Kidney glomerular epithelial cell (primary cell): ENCODE measurements around the gene C1QTNF2.

ENCODE experiments used
- DNase-seq: peaks from one replicate; lab custom pipeline; 2025; lab: John Stamatoyannopoulos, UW

The C1QTNF2 gene, protein sequence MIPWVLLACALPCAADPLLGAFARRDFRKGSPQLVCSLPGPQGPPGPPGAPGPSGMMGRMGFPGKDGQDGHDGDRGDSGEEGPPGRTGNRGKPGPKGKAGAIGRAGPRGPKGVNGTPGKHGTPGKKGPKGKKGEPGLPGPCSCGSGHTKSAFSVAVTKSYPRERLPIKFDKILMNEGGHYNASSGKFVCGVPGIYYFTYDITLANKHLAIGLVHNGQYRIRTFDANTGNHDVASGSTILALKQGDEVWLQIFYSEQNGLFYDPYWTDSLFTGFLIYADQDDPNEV

DNA sequence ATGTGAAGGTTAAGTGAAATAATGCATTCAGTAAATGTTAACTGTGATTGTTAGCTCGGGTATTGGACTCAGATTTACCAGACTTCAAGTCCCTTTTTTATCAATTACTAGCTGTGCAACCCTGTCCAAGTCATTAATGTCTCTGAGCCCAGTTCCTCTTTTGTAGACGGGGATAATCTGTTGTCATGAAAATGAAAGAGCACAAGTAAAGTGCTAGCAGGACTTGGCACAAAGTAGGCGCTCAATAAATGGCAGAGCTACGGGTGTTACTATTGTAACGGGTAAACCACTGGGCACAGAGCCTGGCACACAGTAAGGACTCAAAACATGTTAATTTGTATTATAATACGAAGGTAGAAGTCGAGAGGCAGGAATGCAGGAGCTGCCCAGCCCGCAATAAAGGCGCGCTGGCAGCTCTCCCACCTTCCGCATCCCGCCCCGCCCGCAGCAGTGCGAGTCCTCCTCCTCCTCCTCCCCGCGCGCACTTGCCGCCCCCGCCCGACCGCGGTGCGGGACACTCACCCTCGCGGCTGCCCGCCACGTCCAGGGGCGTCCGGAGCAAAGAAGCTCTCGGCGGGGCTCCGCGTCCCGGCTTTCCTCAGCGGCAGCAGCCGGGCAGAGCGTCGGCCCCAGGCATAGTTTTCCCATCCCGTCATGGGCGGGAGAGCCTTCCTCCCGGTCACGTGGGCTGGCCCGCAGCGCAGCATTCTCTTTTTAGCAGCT lies at the start of gene C1QTNF2:
C1QTNF2 (minus strand) TSS at position 637 of the 723 bp plus-strand sequence. CDS start 15,615 bp downstream, outside the sequence.
- DNase-seq: peak; percentile 24

DNA sequence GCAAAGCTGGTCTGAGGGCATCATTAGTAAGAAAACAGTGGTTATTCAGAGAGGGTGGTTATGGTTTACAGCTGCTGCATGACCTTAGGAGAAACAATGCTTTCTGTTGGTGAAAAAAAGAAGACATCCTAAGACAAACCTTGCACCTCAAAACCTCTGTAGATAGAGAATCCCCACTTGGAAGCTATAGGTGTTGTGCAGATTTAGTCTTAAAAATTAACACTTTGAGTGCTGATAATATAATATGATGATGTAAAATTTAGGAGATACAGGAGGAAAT lies 49.8 kb upstream of the C1QTNF2 start:
- no peak for DNase-seq

DNA sequence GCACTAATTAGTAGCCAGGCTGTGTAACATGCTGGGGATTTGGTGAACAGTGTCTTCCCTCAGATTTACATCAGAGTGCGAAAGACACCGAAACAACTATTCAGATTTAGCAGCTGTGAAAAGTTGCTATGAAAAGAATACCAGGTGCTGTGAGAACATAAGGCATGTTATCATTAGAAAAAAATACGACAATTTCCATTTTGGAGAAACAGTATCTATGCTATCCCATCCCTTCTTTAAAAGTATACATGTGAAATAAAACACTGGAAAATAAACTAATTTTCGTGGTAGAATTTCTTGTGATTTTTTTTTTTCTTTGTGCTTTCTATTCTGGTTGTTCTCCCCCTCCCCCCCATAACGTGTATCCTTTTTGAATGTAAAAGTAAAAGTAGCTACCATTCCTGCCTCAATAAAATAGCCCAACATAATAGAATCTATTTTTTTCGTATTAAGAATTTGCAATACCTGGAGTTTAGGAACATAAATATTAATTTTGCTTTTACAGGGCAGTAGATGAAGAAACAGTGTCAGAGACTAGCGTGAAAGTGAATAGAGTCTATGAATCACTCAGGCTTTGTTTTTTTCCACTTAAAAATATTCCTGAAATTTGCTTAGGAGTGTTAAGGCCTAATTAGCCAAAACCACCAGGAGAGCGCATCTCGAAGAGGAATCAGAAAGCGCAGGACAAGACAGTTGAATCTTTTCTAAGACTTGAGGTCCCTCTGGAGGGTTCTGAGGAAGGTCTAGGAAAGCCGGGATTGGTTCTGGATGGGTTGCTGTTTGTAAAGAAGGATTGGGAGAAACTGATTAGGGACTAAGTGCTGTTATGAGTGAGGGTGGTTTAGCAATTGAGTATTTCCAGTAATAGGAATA lies 49.3 kb upstream of the C1QTNF2 start:
- DNase-seq: no peak

DNA sequence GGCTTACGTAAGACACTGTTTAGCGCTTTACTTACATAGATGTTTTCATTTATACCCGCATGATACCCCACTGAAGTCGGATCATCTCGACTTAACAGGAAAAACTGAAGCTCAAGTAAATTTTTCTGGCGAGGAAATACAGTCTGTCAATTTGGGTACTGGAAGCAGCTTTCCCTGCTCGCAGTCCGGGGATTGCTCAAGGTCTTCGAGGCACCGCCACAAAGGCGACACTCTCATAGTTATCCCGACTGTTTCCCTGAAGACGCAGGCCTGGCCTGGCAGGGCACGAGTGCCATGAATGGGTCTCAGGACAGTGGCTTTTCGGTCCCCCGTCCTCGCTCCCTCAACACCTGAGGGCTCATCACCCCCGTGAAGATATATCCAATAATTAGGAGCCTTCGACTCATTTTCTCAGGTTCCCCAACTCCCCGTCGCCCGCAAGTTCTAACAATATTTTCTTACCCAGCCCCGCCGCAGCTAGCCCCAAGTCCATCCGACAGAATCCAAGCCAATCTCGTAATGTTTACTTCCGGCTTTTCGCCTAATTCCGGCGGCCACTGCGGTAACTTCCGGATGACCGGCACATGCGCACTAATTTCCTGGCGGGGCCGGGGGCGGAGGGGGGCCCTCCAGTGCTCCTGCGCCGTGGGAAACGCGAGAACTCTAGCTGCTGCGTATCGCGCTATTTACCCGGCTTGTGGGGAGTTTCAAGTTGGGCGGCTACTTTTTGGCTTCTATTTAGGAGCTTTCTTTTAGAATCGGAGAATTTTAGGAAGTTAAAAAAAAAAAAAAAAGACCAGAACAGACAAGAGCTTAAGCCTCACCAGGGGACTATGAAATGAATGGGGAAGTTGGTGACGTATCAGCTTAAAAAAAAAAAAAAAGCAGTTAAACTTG lies 48.4 kb upstream of the C1QTNF2 start, which contains the start of gene SLU7:
SLU7 (minus strand) TSS at position 521 of the 897 bp plus-strand sequence. CDS start 3,787 bp downstream, outside the sequence.
- peak; percentile 92 for DNase-seq

DNA sequence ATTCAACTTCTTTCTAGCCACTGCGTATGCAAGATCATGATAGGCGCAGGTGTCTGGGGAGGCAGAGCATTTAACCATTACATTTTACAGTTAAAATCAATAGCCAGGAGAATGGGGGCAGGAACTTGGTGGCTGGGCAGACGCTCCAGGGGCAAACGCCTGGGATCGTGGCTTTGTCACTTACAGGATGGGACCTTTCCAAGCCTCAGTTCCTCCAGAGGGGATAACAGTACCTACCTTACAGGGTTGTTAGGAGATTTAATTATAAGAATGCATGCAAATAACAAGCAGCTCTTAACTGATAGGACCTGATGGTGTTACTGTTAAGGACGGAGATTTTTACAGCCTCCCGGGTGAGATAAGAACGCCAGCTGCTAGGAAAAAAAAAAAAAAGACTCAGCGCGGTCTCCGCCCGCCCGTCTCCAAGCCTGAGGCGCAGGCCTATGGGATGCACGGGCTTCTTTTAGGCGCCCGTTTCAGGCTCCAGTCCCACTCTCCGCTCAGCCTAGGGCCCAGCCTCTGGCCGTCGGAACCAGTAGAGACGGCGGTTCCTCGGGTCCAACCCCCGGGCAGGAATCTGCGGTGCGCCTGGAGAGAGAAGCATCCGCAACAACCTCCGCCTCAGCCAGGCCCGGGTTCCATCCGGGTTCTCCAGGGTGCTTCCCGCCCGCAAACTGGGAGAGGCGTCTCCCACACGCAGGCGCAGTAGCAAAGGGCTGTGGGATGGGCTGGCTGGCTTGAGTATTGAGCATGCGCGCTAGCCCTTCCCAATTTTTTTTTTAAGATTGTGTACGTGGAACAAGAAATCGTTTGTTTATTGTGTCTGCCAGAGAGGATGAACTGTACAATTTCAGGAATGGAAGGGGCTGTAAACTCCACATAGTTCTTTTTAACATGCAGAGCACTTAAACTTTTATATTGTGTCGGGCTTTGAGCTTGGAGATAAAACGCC lies 29.3 kb upstream of the C1QTNF2 start, which contains the start of gene FAM200C:
FAM200C (minus strand) TSS at position 653 of the 952 bp plus-strand sequence. CDS start 4,564 bp downstream, outside the sequence.
- DNase-seq: peak; percentile 90

DNA sequence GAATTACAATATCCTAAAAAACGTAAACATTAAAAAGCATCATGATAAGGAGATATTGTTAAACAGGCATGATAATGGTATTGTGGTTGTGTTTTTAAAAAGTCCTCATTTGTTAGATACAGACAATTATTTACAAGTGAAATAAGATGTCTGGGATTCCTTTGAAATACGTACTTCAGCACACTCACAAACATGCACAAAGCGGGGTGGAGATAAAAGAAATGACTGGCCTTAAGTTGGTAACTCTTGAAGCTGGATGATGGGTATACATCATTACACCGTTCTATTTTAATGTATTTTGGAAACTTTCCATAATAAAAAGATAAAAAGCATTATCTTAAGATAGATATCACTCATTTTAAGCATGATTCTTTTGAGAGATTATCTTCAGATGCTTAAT lies 28.4 kb upstream of the C1QTNF2 start:
- DNase-seq: no peak

DNA sequence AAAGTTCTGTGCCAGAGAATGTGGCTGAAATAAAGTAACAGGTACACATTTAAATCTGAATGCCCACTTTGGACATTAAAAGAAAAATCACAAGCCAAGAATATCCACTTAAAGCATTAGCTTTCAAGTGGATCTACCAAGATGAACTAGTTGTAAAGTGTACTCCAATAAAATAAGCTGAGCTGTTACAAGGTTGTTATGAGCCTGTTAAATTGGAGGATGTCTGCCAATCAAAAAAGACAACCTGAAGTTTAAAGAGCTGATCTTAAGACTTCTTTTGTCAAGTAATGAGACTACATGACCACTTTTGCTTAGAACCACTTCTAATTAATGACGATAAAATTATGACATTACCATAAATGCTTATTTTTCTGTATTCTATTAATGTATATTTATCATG lies 27.1 kb upstream of the C1QTNF2 start:
- DNase-seq: no peak

DNA sequence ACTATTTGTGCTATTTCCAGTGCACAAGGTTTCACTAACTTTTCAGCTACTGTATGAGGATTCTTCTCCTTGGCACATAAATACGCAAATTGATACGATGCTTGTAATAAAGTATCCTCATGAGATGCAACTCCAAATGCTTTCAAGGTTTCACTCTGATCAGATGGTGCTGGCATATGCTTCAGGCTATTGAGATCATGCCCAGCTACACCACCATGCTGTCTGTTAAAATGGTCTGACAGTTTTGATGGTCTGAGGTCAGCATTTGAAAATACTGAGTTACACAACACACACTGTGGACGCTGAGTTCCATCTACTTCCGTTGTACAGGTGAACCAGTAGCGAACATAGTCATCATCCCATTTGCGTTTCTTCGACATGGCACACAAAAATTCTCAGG lies 24.7 kb upstream of the C1QTNF2 start:
- no peak for DNase-seq

DNA sequence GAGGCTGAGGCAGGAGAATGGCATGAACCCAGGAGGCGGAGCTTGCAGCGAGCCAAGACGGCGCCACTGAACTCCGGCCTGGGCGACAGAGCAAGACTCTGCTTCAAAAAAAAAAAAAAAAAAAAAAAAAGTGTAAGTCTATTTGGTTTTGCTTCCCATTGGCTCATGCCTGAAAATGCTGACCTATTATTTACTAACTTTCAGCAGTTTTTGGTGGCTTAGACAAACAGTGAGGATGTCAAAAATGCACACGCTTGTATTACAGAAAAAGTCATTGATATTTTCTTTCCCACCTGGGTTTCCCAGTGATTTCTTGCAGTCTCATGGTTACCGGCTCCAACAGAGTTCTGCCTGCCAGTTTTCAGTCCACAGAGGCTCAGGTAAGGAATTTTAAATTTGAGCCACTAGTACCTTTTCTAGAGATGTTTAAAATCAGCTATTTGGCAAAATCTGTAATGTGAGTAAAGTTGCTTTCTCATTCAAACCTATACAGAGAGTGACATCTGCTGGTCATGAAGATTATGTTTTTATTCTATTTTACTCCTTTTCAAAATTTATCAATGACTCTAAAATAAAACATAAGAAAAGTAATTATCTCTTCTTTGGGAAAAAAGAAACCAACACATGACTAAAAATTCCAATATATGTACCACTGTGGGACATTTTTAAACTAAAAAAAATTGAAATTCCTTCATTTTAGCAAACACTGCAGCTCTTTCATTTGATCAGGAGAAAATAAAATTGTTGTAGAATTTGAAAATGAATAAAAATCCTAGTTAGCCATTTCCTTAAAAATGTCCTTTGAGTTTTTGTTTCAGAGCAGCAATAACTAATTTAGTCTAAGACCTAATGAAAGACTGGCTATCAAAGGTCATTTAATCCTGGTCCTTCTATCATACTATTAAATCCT lies 20.6 kb upstream of the C1QTNF2 start:
- peak; percentile 4 for DNase-seq

DNA sequence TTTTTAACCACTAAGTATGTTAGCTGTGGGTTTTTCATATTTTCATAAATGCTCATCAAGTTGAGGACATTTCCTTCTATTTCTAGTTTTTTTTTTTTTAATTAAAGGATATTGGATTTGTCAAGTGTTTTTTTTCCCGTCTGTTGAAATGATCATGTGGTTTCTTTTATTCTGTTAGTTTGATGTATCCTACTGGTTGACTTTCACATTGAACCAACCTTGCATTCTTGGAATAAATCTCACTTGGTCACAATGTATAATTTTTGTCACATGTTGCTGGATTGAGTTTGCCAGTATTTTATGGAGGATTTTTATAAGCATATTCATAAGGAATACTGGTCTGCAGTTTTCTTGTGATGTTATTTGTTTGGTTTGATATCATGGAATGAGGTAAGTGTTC lies 17.0 kb upstream of the C1QTNF2 start:
- no peak for DNase-seq

DNA sequence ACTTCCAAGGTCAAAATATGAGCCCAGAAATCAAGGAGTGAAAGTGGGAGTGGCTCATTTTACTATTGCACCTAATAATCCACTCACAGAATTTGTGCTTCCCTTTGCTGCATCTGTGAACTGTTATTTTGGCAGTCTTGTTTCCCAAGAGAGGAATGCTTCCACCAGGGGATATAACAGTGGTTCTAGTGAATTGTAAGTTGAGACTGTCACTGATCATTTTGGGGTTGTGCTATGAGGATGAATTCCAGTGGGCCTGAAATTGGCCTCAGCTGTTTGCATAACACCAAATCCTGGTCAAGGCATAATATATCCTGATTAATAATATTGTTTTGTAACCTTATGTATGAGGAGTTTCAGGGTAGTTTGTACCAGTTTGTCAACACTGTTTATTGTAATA lies 15.1 kb upstream of the C1QTNF2 start:
- DNase-seq: no peak

DNA sequence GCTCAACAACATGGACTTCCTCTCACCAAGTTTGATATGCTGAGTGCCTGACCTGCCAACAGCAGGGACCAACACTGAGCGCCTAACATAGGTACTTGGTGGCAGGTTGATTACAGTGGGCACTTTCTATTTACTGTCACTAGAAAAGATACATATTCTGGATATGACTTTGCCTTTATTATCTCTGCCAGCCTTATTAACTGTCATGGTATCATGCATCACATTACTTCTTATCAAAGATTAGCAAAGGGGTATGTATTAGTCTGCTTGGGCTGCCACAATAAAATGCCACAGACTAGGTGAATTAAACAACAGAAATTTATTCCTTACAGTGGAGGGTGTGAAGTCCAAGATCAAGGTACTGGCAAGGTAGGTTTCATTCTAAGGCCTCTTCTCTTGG lies 14.3 kb upstream of the C1QTNF2 start:
- no peak for DNase-seq

DNA sequence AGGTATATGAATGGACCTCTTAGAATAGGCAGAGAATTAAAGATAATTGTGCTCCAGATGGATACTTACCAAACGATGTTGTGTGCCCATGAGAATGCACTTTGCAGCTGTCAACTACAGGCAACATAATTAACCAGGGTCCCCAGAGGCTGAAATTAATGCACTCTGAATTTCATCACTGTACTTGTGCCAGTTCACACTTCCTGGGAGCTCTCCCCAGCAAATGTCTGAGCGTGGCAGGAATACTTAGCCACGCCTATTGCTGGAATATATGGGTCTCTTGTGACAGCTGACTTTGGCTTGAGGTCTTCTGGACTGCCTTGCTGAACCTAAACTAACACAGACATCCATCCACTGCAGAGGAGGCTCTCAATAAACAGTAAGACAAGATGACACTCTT lies 11.9 kb upstream of the C1QTNF2 start:
- DNase-seq: no peak

DNA sequence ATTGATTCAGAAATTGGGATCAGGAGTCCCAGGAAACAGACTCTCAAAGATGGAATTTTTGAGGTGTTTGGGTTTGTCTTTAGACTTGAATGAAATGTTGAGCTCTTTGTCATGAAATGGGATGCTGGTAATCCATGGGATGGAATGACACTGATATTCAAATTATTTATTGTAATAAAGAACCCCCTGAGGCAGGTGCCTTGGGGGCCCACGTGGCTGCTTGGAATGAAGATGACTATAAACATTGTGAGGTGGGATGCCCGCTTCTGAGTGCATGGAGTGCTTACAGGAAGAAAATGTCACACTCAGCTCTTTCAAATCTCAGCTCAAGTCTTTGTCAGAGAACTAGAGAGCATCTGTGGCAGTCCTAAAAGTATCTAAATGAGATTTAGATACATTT lies 9.6 kb upstream of the C1QTNF2 start:
- DNase-seq: no peak

DNA sequence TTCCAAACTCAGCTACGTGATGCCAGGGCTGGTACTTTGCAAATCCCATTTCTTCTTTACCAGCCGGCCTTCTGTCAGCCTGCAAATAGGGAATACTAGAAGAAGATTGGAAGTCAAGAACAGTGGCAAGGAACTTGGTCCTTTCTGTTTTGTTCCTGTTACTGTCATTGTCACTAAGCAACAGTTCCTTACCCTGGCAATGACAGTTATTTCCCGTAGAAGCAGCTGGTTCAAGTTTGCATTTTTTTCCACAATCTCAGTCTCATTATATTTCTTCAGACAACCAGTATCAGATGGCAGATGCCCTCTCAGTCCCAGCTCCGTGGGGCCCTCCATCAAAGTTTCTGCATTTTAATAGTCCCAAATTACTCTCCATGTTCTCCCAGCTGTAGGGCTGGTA lies 9.1 kb upstream of the C1QTNF2 start:
- DNase-seq: no peak

DNA sequence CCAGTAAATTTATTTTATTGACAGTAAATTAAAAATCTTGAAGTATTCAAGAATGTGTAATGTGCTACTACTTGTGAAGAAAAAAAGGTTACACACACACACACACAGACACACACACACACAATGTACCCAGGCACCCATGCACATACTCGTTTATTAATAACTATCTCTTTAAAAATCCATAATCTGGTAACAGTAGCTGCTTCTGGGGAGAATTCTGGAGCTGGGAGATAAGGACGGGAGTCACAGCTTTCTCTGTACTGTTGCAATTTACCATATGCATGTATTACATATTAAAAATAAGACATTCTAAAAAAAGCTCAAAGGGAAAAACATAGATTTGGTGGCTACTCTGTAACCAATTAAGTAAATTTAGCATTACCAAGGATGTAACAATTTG lies 7.9 kb upstream of the C1QTNF2 start:
- DNase-seq: no peak

DNA sequence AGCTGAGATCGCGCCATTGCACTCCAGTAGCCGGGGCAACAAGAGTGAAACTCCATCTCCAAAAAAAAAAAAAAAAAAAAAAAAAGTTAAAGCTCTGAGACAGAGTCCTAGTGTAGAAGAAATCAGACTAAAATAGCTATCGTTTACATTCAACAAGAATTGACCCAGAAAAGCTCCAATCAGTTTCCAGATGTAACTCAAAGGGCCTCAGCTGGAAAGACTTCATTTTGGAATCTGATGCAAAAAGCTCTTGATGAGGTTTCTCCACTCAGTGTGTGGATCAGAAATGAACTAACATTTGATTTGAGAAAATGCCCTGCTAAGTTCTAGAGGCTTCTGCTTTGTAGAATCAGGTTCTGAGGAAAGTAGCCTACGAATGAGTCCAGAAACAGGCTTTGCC lies 7.2 kb upstream of the C1QTNF2 start:
- no peak for DNase-seq

DNA sequence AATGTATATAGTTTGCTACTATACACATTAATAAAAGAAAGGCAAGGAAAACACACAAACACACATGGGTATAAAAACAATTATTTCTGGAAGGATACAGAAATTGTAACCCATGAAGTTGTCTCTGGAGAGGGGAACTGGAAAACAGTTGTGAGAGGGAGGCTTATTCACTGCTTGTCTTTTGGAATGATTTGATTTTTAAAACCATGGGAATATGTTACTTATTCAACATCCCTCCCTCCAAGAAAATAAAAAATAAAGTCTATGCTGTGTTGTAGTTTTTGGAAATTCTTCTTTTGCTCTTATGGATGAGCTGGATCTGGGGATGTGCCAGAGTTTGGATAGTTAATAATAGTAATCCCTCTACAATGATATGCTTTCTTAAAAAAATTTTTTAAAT lies 6.0 kb upstream of the C1QTNF2 start:
- DNase-seq: no peak

DNA sequence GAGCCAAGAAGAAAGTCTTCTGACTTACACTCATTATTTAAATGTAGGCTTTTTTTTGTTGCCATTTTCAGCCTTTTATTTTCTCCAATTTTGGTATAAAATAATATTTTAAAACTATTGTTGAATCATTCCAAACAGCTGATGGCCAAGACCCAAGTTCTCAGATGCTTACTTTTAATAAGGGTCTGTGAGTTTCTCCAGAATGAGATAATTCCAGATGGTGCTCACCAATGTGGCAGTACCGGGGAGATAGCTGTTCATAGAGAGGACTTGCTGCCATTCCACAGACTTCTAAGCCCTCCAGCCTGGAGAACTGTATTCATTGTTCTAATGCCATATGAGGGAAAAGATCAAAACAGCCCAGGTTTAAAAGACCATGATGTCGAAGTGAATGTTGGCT lies 5.3 kb upstream of the C1QTNF2 start:
- DNase-seq: no peak
